HG03378 (cell line): ENCODE measurements around the gene SPDYE9.
"Not testable (repeated sequence)": the region's sequence is repeated elsewhere in the genome, so short reads cannot be mapped to it uniquely, and the experiment has no call there.

ENCODE experiments used
- ATAC-seq: cut with Tn5 transposase; IDR thresholded peaks from one replicate; pipeline ENCODE4 v1.9.1; 2021; ENCODE audit warnings: mild to moderate bottlenecking, moderate library complexity; ENCODE audit not compliant: unreplicated experiment

The SPDYE9 gene

GRCh38 chr7:73085938-73086337, at the start of gene SPDYE9:
SPDYE9 (minus strand) TSS chr7:73086038; CDS start chr7:73084238, 1,800 bp downstream.
- ATAC-seq, result not testable (repeated sequence)

- ATAC-seq, result not testable (repeated sequence)
Measured at GRCh38 chr7:73134866-73135265, 49.0 kb upstream of the SPDYE9 start.

GRCh38 chr7:73132651-73133217, 46.9 kb upstream of the SPDYE9 start:
- not testable (repeated sequence) for ATAC-seq

- ATAC-seq, result not testable (repeated sequence)
Measured at GRCh38 chr7:73130612-73131011, 44.8 kb upstream of the SPDYE9 start.

GRCh38 chr7:73124126-73124525, 38.3 kb upstream of the SPDYE9 start:
- ATAC-seq, result not testable (repeated sequence)

GRCh38 chr7:73122778-73123447, 37.1 kb upstream of the SPDYE9 start:
- not testable (repeated sequence) for ATAC-seq

GRCh38 chr7:73118155-73118554, 32.3 kb upstream of the SPDYE9 start:
- not testable (repeated sequence) for ATAC-seq

GRCh38 chr7:73057811-73058210, 28.0 kb downstream of the SPDYE9 start, which contains the start of gene SPDYE11:
SPDYE11 (minus strand) TSS chr7:73057911; CDS start chr7:73056111, 1,800 bp downstream.
- ATAC-seq, result not testable (repeated sequence)

GRCh38 chr7:73029666-73030065, 56.2 kb downstream of the SPDYE9 start, which contains the start of gene SPDYE8:
SPDYE8 (minus strand) TSS chr7:73029766; CDS start chr7:73027966, 1,800 bp downstream.
- ATAC-seq, result not testable (repeated sequence)
